GM23338 (cell line): Measurements from ENCODE around the gene SLC52A3. TPM values are rescaled to one million over a fixed set of nuclear protein-coding genes. Genes with fewer than 3 reads are reported as not detected.

Experiments used
- ATAC-seq: fragments of 200-7000 bp; cut with Tn5 transposase; 3 replicates; pipeline ENCODE4 v1.9.1; 2020
- DNase-seq: peaks from one replicate; pipeline ENCODE4 v3.0.0-alpha.2; 2015; ENCODE audit warnings: low spot score
- H2AFZ ChIP-seq: fragments of 200-600 bp; sonication (generic); 2 replicates; pipeline ENCODE4 v1.8.0; 2016; ENCODE audit warnings: antibody characterized with exemption, mild to moderate bottlenecking, moderate library complexity
- H3F3A ChIP-seq: fragments of 200-600 bp; sonication (generic); replicated peaks from 2 replicates; pipeline ENCODE4 v1.8.0; 2017; ENCODE audit warnings: antibody characterized with exemption, mixed run types, low read depth
- H3K27ac ChIP-seq: fragments of 200-600 bp; sonication (generic); 2 replicates; pipeline ENCODE4 v1.6.1; 2016; ENCODE audit warnings: low read depth
- H3K27me3 ChIP-seq: fragments of 200-600 bp; sonication (generic); 2 replicates; pipeline ENCODE4 v1.8.0; 2016; ENCODE audit warnings: mild to moderate bottlenecking, mixed run types, moderate library complexity; ENCODE audit not compliant: insufficient read depth
- H3K36me3 ChIP-seq: fragments of 200-600 bp; sonication (generic); 2 replicates; pipeline ENCODE4 v1.8.0; 2016; ENCODE audit warnings: mild to moderate bottlenecking; ENCODE audit not compliant: insufficient read depth
- H3K4me1 ChIP-seq: fragments of 200-600 bp; sonication (generic); 2 replicates; pipeline ENCODE4 v1.8.0; 2016; ENCODE audit warnings: mild to moderate bottlenecking, moderate library complexity; ENCODE audit not compliant: insufficient read depth
- H3K4me2 ChIP-seq: fragments of 200-600 bp; sonication (generic); 2 replicates; pipeline ENCODE4 v1.7.1; 2017; ENCODE audit warnings: mixed run types
- H3K4me3 ChIP-seq: fragments of 200-600 bp; sonication (generic); 2 replicates; pipeline ENCODE4 v1.6.1; 2016; ENCODE audit warnings: mixed run types
- H3K79me2 ChIP-seq: fragments of 200-600 bp; sonication (generic); replicated peaks from 2 replicates; pipeline ENCODE4 v1.8.0; 2017; ENCODE audit warnings: mild to moderate bottlenecking; ENCODE audit not compliant: insufficient read depth
- H3K9me2 ChIP-seq: fragments of 200-600 bp; sonication (generic); 2 replicates; pipeline ENCODE4 v1.8.0; 2017; ENCODE audit not compliant: insufficient read depth
- H4K20me1 ChIP-seq: fragments of 200-600 bp; sonication (generic); replicated peaks from 2 replicates; pipeline ENCODE4 v1.8.0; 2017; ENCODE audit warnings: mild to moderate bottlenecking; ENCODE audit not compliant: insufficient read depth
- H3K27ac Mint-ChIP-seq: 2 replicates; pipeline ENCODE4 v1.8.0; 2020; ENCODE audit warnings: inconsistent platforms, mild to moderate bottlenecking, moderate library complexity, mixed read lengths
- H3K27me3 Mint-ChIP-seq: 3 replicates; pipeline ENCODE4 v1.8.0; 2022; ENCODE audit warnings: low read depth, mild to moderate bottlenecking, moderate library complexity, mixed read lengths, inconsistent platforms; ENCODE audit not compliant: insufficient read depth, poor library complexity
- H3K36me3 Mint-ChIP-seq: 3 replicates; pipeline ENCODE4 v1.8.0; 2021; ENCODE audit warnings: low read depth, mild to moderate bottlenecking, inconsistent platforms, moderate library complexity, mixed read lengths
- H3K4me1 Mint-ChIP-seq: 3 replicates; pipeline ENCODE4 v1.8.0; 2020; ENCODE audit warnings: mild to moderate bottlenecking, inconsistent platforms, mixed read lengths
- H3K4me3 Mint-ChIP-seq: 3 replicates; pipeline ENCODE4 v1.8.0; 2021; ENCODE audit warnings: moderate library complexity, mild to moderate bottlenecking, inconsistent platforms, mixed read lengths
- H3K9me3 Mint-ChIP-seq: 3 replicates; pipeline ENCODE4 v1.8.0; 2020; ENCODE audit warnings: moderate library complexity, mild to moderate bottlenecking, inconsistent platforms, mixed read lengths
- CREB1 ChIP-seq: fragments of 250-450 bp; sonication (Bioruptor Pico); IDR thresholded peaks from 2 replicates; pipeline ENCODE4 v1.5.0; 2020; ENCODE audit warnings: low read depth, mild to moderate bottlenecking, moderate library complexity
- EZH2 ChIP-seq: fragments of 200-600 bp; sonication (generic); IDR thresholded peaks from one replicate; pipeline ENCODE4 v1.8.0; 2017; ENCODE audit warnings: antibody characterized with exemption, mild to moderate bottlenecking, low read depth; ENCODE audit not compliant: unreplicated experiment
- EZH2phosphoT487 ChIP-seq: fragments of 200-600 bp; sonication (generic); IDR thresholded peaks from one replicate; pipeline ENCODE4 v1.8.1; 2018; ENCODE audit warnings: antibody characterized with exemption; ENCODE audit not compliant: unreplicated experiment
- JUNB ChIP-seq: IDR thresholded peaks from one replicate; pipeline ENCODE4 v1.6.1; 2016; ENCODE audit warnings: antibody characterized with exemption; ENCODE audit not compliant: unreplicated experiment
- NANOG ChIP-seq: IDR thresholded peaks from 2 replicates; pipeline ENCODE4 v1.6.1; 2016; ENCODE audit warnings: antibody characterized with exemption, borderline replicate concordance
- POLR2AphosphoS5 ChIP-seq: IDR thresholded peaks from 2 replicates; pipeline ENCODE4 v1.6.1; 2016; ENCODE audit warnings: antibody characterized with exemption, low read depth
- REST ChIP-seq: IDR thresholded peaks from one replicate; pipeline ENCODE4 v1.6.1; 2018; ENCODE audit warnings: antibody characterized with exemption; ENCODE audit not compliant: unreplicated experiment
- STAT1 ChIP-seq: IDR thresholded peaks from one replicate; pipeline ENCODE4 v1.6.1; 2016; ENCODE audit warnings: antibody characterized with exemption; ENCODE audit not compliant: unreplicated experiment
- ZNF114 ChIP-seq: fragments of 250-450 bp; sonication (Bioruptor Pico); IDR thresholded peaks from 2 replicates; pipeline ENCODE4 v1.5.0; 2020; ENCODE audit warnings: mild to moderate bottlenecking, moderate library complexity
- ZNF331 ChIP-seq: fragments of 250-450 bp; sonication (Bioruptor Pico); IDR thresholded peaks from 2 replicates; pipeline ENCODE4 v1.5.0; 2020; ENCODE audit warnings: low read depth, mild to moderate bottlenecking, moderate library complexity
- polyA plus RNA-seq: library from polyadenylated mRNA; unstranded; fragments of >200 nt; fragmentation: Nextera tagmentation; extraction: Ambion mirVana; gene quantifications from 2 replicates; pipeline ENCODE4 v1.2.1, GENCODE V29; 2016
- total RNA-seq: library from RNA; depleted of rRNA; stranded (reverse); fragments of >200 nt; shearing (Covaris generic); gene quantifications from 2 replicates; pipeline ENCODE4 v1.2.3, GENCODE V29; 2014
- TF ChIP-seq, protein P1 (sequence below): fragments of 250-450 bp; sonication (Bioruptor Pico); IDR thresholded peaks from 2 replicates; pipeline ENCODE4 v1.5.0; 2020; ENCODE audit warnings: mild to moderate bottlenecking, moderate library complexity
- TF ChIP-seq, protein P2 (sequence below): IDR thresholded peaks from 2 replicates; pipeline ENCODE4 v1.6.1; 2016; ENCODE audit warnings: antibody characterized with exemption
- TF ChIP-seq, protein P3 (sequence below), 2 experiments: fragments of 200-600 bp in 1 of 2; sonication (generic) in 1 of 2; conservative IDR thresholded peaks; 2 replicates each; pipeline versions ENCODE4 v1.5.1 to v1.6.1; 2016 to 2017; ENCODE audit warnings: antibody characterized with exemption in 2 of 2, low read depth in 2 of 2, mild to moderate bottlenecking in 2 of 2, moderate library complexity in 1 of 2

SLC52A3 gene
- total and polyA plus RNA-seq, 2 experiments from 2014 or later: 2.3 to 4.5 TPM

DNA sequence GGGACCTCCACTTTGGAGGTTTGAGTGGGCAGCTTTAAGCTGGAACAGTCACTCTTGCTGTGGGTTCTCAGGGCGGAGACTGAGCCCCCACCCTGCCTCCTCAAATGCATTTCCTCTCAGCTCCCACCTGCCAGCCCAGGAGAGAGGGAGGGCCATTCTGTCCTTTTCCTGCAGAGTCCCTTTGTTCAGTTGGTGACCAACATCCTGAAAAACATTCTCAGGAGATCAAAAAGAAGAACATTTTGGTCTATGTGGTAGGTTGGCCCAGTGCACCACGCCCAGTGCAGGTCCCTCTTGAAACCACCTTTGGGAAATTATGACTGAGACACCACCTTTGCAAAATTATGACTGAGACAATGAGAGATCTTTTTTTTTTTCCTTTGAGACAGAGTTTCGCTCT, 13.4 kb downstream of the SLC52A3 start:
- DNase-seq (no peak), ATAC-seq (no peak)
- no peaks in the 10 kb centered on the region for H3F3A ChIP-seq
- H3K4me3 ChIP-seq: no peak overlapping the region
- H3K27me3 ChIP-seq: peaks cover 1% of the 10 kb centered on the region; the same call in 1 of the 2 replicates
- Mint-ChIP-seq H3K9me3 (no peaks in the 10 kb centered on the region; the same call in 2 of the 3 replicates), H3K27ac (no peak overlapping the region), H3K36me3 (no peaks in the 10 kb centered on the region), H3K27me3 (peaks cover 13% of the 10 kb centered on the region), H3K4me1 (peaks cover 5% of the 10 kb centered on the region; the same call in 2 of the 3 replicates), H3K4me3 (no peak overlapping the region)
- no peak overlapping the region for H3K27ac ChIP-seq
- no peaks in the 10 kb centered on the region for H3K79me2 ChIP-seq
- H3K4me1 ChIP-seq: no peaks in the 10 kb centered on the region
- H3K36me3 ChIP-seq: no peaks in the 10 kb centered on the region
- H3K9me2 ChIP-seq: no peaks in the 10 kb centered on the region
- TF ChIP-seq STAT1 (no peak), EZH2 (no peak), REST (no peak), ZNF114 (CRISPR knock-in tag) (no peak), CREB1 (CRISPR knock-in tag) (no peak), NANOG (no peak), JUNB (no peak), POLR2AphosphoS5 (no peak), EZH2phosphoT487 (no peak), ZNF331 (CRISPR knock-in tag) (no peak)
- TF ChIP-seq, protein P1, sequence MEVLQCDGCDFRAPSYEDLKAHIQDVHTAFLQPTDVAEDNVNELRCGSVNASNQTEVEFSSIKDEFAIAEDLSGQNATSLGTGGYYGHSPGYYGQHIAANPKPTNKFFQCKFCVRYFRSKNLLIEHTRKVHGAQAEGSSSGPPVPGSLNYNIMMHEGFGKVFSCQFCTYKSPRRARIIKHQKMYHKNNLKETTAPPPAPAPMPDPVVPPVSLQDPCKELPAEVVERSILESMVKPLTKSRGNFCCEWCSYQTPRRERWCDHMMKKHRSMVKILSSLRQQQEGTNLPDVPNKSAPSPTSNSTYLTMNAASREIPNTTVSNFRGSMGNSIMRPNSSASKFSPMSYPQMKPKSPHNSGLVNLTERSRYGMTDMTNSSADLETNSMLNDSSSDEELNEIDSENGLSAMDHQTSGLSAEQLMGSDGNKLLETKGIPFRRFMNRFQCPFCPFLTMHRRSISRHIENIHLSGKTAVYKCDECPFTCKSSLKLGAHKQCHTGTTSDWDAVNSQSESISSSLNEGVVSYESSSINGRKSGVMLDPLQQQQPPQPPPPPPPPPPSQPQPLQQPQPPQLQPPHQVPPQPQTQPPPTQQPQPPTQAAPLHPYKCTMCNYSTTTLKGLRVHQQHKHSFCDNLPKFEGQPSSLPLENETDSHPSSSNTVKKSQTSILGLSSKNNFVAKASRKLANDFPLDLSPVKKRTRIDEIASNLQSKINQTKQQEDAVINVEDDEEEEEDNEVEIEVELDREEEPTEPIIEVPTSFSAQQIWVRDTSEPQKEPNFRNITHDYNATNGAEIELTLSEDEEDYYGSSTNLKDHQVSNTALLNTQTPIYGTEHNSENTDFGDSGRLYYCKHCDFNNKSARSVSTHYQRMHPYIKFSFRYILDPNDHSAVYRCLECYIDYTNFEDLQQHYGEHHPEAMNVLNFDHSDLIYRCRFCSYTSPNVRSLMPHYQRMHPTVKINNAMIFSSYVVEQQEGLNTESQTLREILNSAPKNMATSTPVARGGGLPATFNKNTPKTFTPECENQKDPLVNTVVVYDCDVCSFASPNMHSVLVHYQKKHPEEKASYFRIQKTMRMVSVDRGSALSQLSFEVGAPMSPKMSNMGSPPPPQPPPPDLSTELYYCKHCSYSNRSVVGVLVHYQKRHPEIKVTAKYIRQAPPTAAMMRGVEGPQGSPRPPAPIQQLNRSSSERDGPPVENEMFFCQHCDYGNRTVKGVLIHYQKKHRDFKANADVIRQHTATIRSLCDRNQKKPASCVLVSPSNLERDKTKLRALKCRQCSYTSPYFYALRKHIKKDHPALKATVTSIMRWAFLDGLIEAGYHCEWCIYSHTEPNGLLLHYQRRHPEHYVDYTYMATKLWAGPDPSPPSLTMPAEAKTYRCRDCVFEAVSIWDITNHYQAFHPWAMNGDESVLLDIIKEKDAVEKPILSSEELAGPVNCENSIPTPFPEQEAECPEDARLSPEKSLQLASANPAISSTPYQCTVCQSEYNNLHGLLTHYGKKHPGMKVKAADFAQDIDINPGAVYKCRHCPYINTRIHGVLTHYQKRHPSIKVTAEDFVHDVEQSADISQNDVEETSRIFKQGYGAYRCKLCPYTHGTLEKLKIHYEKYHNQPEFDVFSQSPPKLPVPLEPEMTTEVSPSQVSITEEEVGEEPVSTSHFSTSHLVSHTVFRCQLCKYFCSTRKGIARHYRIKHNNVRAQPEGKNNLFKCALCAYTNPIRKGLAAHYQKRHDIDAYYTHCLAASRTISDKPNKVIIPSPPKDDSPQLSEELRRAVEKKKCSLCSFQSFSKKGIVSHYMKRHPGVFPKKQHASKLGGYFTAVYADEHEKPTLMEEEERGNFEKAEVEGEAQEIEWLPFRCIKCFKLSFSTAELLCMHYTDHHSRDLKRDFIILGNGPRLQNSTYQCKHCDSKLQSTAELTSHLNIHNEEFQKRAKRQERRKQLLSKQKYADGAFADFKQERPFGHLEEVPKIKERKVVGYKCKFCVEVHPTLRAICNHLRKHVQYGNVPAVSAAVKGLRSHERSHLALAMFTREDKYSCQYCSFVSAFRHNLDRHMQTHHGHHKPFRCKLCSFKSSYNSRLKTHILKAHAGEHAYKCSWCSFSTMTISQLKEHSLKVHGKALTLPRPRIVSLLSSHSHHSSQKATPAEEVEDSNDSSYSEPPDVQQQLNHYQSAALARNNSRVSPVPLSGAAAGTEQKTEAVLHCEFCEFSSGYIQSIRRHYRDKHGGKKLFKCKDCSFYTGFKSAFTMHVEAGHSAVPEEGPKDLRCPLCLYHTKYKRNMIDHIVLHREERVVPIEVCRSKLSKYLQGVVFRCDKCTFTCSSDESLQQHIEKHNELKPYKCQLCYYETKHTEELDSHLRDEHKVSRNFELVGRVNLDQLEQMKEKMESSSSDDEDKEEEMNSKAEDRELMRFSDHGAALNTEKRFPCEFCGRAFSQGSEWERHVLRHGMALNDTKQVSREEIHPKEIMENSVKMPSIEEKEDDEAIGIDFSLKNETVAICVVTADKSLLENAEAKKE (CRISPR knock-in tag): no peak
- TF ChIP-seq, protein P2, sequence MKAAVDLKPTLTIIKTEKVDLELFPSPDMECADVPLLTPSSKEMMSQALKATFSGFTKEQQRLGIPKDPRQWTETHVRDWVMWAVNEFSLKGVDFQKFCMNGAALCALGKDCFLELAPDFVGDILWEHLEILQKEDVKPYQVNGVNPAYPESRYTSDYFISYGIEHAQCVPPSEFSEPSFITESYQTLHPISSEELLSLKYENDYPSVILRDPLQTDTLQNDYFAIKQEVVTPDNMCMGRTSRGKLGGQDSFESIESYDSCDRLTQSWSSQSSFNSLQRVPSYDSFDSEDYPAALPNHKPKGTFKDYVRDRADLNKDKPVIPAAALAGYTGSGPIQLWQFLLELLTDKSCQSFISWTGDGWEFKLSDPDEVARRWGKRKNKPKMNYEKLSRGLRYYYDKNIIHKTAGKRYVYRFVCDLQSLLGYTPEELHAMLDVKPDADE: no peak
- TF ChIP-seq, protein P3, sequence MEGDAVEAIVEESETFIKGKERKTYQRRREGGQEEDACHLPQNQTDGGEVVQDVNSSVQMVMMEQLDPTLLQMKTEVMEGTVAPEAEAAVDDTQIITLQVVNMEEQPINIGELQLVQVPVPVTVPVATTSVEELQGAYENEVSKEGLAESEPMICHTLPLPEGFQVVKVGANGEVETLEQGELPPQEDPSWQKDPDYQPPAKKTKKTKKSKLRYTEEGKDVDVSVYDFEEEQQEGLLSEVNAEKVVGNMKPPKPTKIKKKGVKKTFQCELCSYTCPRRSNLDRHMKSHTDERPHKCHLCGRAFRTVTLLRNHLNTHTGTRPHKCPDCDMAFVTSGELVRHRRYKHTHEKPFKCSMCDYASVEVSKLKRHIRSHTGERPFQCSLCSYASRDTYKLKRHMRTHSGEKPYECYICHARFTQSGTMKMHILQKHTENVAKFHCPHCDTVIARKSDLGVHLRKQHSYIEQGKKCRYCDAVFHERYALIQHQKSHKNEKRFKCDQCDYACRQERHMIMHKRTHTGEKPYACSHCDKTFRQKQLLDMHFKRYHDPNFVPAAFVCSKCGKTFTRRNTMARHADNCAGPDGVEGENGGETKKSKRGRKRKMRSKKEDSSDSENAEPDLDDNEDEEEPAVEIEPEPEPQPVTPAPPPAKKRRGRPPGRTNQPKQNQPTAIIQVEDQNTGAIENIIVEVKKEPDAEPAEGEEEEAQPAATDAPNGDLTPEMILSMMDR (conservative IDR thresholded peaks at IDR 0.05; ENCODE audit: low read depth in 2 of 2): no peak
- H3K4me2 ChIP-seq: no peak overlapping the region
- no peaks in the 10 kb centered on the region for H4K20me1 ChIP-seq
- no peak overlapping the region for H2AFZ ChIP-seq
